Psoas muscle (tissue), 8 donors: ENCODE results near the gene ATOH8. TPM values are rescaled to one million over a fixed set of nuclear protein-coding genes. Genes with fewer than 3 reads are reported as not detected.

Experiments
- ATAC-seq, 4 donors: fragments of 200-7000 bp; cut with Tn5 transposase; one replicate each; pipeline ENCODE4 v1.9.1; 2020; ENCODE audit warnings: moderate library complexity in 3 of 4, mild to moderate bottlenecking in 2 of 4
- DNase-seq, 2 donors: peaks; one replicate each; pipeline ENCODE4 v3.0.0-alpha.2; 2020
- H3K27ac ChIP-seq: fragments of 200-600 bp; one replicate; pipeline ENCODE4 v1.8.0; 2022
- H3K27me3 ChIP-seq, 3 donors: fragments of 200-600 bp in 1 of 3; one replicate each; pipeline versions ENCODE4 v1.6.1 to v1.8.0; 2013 to 2022; ENCODE audit warnings: low read length in 2 of 3, mild to moderate bottlenecking in 2 of 3, moderate library complexity in 1 of 3; ENCODE audit not compliant: insufficient read depth in 3 of 3
- H3K36me3 ChIP-seq, 2 donors: fragments of 200-600 bp in 1 of 2; one replicate each; pipeline versions ENCODE4 v1.6.1 to v1.8.0; 2013 to 2022; ENCODE audit warnings: low read depth in 1 of 2, mild to moderate bottlenecking in 1 of 2, moderate library complexity in 1 of 2; ENCODE audit not compliant: insufficient read depth in 1 of 2
- H3K4me1 ChIP-seq: fragments of 200-600 bp; one replicate; pipeline ENCODE4 v1.8.0; 2022
- H3K4me3 ChIP-seq: fragments of 200-600 bp; one replicate; pipeline ENCODE4 v1.8.0; 2022; ENCODE audit warnings: mild to moderate bottlenecking
- H3K9me3 ChIP-seq: fragments of 200-600 bp; one replicate; pipeline ENCODE4 v1.8.0; 2022
- WGBS, 3 donors: extraction: QIAGEN DNeasy Blood & Tissue Kit; methylation state at CpG; one replicate each; pipeline versions ENCODE4 v1.1.6 to v1.1.7; 2013; 5-methylcytosine and 5-hydroxymethylcytosine counted together
- intact Hi-C, 2 donors: fragments of 100-400 bp; cut with DNase I; formaldehyde crosslinking; loops; one replicate each; pipeline versions ENCODE4 v1.11.0 to v1.14.2; 2022
- polyA plus RNA-seq, 3 donors: library from polyadenylated mRNA; stranded (reverse); fragments of 200-250 nt; gene quantifications; one replicate each; pipeline ENCODE4 v1.2.3, GENCODE V29; 2013
- total RNA-seq, 4 donors: library from RNA; stranded (reverse); fragmentation: NEBNext Ultra II Directional in 2 of 4; extraction: Animal tissue kit (Norgen Biotek cat#: 25700) in 2 of 4; gene quantifications; one replicate each; pipeline versions ENCODE4 v1.2.1 to v1.2.4, GENCODE V29; 2021 to 2023
- TF ChIP-seq, protein P1 (sequence below): fragments of 200-600 bp; IDR thresholded peaks from one replicate; pipeline ENCODE4 v1.8.0; 2022; ENCODE audit warnings: antibody characterized with exemption
- donor health status: healthy with polysubstance abuse.
- donor health status: DM: no; HTN: no; CAD: no; lungs with moderate emphysema.
- donor health status: Bipolar disorder and iron deficiency.
- donor health status: healthy.
- donor health status: DM: yes; HTN: yes; CAD: no.
- donor health status: DM: no; HTN: no; CAD: no.
- donor health status: DM: no; HTN: no; CAD: no.
- donor health status: DM: yes; HTN: yes; CAD: no.

ATOH8 gene
- total and polyA plus RNA-seq, 7 donors: 22.0 to 82.1 (median 59.4) TPM

DNA sequence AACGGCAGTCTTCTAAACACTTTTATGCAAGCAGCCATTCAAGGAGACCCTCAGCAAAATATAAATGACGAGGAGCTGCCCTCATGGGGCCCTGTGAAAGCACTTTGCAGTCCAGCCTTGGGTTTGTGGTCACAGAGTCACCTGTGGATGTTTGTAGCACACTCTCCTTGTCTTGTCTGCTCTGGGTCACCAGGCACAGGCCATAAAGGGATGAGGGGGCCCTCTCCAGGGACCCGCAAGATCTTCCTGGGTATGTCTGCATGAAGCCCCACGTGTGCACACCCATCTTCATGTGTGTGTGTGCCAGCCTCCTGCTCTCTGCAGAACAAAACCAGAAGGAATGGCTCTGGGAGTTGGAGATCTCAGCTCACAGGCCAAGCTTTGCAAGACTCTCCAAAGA is 36.2 kb downstream of the ATOH8 start:
- H3K4me3 ChIP-seq: no peak overlapping the region
- no peaks in the 10 kb centered on the region for H3K27me3 ChIP-seq
- intact Hi-C loops: no loop called here
- TF ChIP-seq, protein P1, sequence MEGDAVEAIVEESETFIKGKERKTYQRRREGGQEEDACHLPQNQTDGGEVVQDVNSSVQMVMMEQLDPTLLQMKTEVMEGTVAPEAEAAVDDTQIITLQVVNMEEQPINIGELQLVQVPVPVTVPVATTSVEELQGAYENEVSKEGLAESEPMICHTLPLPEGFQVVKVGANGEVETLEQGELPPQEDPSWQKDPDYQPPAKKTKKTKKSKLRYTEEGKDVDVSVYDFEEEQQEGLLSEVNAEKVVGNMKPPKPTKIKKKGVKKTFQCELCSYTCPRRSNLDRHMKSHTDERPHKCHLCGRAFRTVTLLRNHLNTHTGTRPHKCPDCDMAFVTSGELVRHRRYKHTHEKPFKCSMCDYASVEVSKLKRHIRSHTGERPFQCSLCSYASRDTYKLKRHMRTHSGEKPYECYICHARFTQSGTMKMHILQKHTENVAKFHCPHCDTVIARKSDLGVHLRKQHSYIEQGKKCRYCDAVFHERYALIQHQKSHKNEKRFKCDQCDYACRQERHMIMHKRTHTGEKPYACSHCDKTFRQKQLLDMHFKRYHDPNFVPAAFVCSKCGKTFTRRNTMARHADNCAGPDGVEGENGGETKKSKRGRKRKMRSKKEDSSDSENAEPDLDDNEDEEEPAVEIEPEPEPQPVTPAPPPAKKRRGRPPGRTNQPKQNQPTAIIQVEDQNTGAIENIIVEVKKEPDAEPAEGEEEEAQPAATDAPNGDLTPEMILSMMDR: no peak
- H3K4me1 ChIP-seq: peaks cover 30% of the 10 kb centered on the region
- H3K36me3 ChIP-seq: peaks cover 0 to 13% of the 10 kb centered on the region in 2 donors
- WGBS, 3 donors: 88 to 93% (median 92%) methylated on average over 4 of the region's 4 CpGs
- no peaks in the 10 kb centered on the region for H3K9me3 ChIP-seq
- ATAC-seq: no peak
- DNase-seq: no peak
- no peak overlapping the region for H3K27ac ChIP-seq

DNA sequence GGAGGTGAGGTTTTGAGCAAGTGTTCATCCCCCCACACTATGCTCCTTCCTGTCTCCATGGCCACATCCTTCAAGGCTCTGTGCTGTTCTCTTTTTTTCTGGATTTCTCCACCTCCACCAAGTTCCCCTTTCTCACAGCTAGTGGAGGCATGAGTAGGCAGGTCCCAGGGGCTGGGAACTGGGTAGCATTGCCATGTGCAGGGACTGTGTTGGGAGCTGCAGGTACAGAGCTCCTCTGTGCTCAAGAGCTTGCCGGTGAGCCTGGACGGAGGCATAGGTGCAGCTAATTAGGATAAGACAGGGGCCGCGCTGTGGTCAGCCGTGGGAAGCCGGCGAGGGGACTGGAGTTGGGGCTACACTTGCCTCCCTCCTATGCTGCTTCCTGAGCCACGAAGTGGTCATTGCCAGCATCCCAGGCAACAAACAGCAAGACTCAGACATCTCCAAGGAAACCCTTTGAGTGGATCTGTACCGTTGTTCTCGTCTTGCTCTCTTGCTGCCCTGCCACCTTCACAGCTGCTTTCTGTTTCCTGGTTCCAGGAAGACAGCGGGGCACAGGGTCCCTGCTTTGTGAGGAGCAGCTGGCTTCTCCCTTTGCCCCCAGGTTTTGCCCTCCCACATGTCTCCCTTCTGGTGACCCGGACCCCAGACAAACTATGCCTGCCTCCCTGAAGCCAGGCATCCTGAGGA is 36.9 kb downstream of the ATOH8 start:
- 86 to 96% (median 89%) methylated on average over 12 of the region's 12 CpGs for WGBS, 3 donors
- H3K4me3 ChIP-seq: no peak overlapping the region
- H3K27ac ChIP-seq: no peak overlapping the region
- H3K4me1 ChIP-seq: peaks cover 24% of the 10 kb centered on the region
- H3K36me3 ChIP-seq: peaks cover 0 to 13% of the 10 kb centered on the region in 2 donors
- TF ChIP-seq, protein P1: no peak
- no peaks in the 10 kb centered on the region for H3K27me3 ChIP-seq
- DNase-seq (no peak), ATAC-seq (no peak)
- no peaks in the 10 kb centered on the region for H3K9me3 ChIP-seq
- intact Hi-C loops: no loop called here

DNA sequence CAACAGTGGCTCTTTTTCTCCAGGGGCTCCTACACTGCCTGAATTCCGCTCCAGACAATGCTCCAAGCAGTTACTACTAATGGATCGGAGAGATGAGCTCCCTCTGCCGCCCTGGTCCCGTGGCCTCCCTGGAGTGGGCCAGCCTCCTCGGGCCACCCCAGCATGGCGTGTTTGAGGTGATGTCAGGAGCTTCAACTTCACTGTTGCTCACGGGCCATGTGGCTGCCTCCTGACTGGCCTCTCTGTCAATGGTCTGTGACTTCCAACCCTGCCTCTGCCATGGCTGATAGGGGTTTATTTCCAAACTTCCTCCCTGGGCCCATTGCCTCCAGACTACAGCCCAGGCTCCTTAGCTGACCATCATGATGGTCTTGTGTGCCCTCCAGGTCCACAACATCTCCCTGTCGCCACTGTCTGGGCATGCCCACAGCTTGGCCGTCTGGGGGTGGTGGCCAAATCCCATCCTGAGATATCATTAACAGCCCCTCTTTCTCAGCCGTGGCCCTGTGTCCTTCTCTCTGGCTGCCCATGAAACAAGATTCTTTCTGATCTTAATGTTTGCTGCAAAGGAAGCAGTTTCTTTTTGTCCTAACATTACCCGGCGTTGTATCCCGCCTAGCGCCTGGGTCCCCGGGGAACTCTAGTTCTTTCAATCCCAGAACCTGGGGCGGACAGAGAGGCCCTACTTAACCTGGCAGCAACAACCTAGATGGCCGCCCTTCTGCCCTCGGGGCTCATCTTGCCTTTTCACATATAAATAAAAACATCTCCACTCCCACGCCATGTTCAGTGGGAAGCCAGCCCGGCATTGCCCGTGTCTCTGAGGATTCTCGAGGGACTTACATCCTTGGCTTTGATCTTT is 38.1 kb downstream of the ATOH8 start:
- Histone ChIP-seq H3K27me3 (no peaks in the 10 kb centered on the region), H3K36me3 (peaks cover 0 to 10% of the 10 kb centered on the region in 2 donors), H3K27ac (no peak overlapping the region), H3K4me3 (no peak overlapping the region), H3K4me1 (peaks cover 27% of the 10 kb centered on the region), H3K9me3 (no peaks in the 10 kb centered on the region)
- TF ChIP-seq, protein P1: no peak
- DNase-seq: no peak
- intact Hi-C loops: no loop called here
- no peak for ATAC-seq
- 70 to 73% (median 71%) methylated on average over 22 of the region's 22 CpGs for WGBS, 3 donors

DNA sequence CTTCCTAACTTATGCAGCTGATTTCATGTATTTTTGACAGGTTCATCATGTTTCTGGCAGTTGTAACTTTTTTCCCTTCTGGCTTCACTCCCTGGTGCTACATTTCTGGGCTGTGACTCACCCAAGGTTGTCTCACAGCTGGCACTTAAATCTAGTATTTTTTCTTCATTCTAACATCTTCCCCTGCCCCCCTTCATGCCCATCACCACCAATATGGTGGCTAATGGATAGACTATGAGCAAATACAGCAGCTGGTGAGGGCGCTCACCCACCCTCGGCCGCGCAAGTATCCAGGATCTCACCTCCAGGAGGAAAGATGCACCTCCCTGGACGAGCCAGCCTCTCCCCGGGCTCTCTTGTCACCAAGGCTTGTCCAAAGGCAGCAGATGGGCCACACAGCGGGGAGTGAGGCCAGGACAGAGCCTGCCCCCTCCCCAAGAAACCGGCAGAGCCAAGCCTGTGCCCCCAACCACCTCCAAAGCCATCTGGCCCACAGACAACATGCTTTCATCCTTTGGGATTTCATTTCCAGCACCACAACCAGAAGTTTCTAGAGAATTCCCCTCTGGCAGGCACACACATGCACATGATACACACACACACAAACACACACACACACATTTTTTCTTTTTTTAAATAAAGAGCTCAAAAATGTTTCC is 39.1 kb downstream of the ATOH8 start:
- TF ChIP-seq, protein P1: no peak
- 52 to 66% (median 64%) methylated on average over 8 of the region's 8 CpGs for WGBS, 3 donors
- ATAC-seq (peak; percentile 15 to 41 (median 27)), DNase-seq (peak in 1 of 2 donors; percentile 60)
- Histone ChIP-seq H3K4me3 (no peak overlapping the region), H3K9me3 (no peaks in the 10 kb centered on the region), H3K27ac (peak overlapping the region; percentile 46), H3K27me3 (no peaks in the 10 kb centered on the region), H3K4me1 (peaks cover 36% of the 10 kb centered on the region), H3K36me3 (peaks cover 0 to under 1% of the 10 kb centered on the region in 2 donors)
- intact Hi-C loops: no loop called here
